SK-N-SH (cell line): ENCODE results near the gene DLG2.
"Not testable (repeated sequence)": the region's sequence is repeated elsewhere in the genome, so short reads cannot be mapped to it uniquely, and the experiment has no call there.

Experiments used
- CTCF ChIP-seq: fragments of 200-600 bp; sonication (generic); IDR thresholded peaks from 2 replicates; pipeline ENCODE4 v1.6.1; 2017; ENCODE audit warnings: antibody characterized with exemption, mild to moderate bottlenecking, moderate library complexity
- RFX5 ChIP-seq: IDR thresholded peaks from 2 replicates; pipeline ENCODE4 v1.6.1; 2012; ENCODE audit warnings: mild to moderate bottlenecking, improper control_type of control experiment, low read length
- RXRA ChIP-seq: IDR thresholded peaks from 2 replicates; pipeline ENCODE4 v1.4.0; 2012; ENCODE audit warnings: low read depth, mild to moderate bottlenecking, borderline replicate concordance

GRCh38 chr11:83434812-83435211 lies 2192.3 kb downstream of the DLG2 start:
- not testable (repeated sequence) for TF ChIP-seq CTCF, RXRA, RFX5
